ENCODE measurements around the gene PJVK. TPM values are rescaled to one million over a fixed set of nuclear protein-coding genes. Genes with fewer than 3 reads are reported as not detected.

PJVK gene
- total and polyA plus RNA-seq, 2 of the 13 experiments (the other 11 are each of a cell fraction or from before 2014, with no cell fraction given), result 1.2 to 2.6 TPM

DNA sequence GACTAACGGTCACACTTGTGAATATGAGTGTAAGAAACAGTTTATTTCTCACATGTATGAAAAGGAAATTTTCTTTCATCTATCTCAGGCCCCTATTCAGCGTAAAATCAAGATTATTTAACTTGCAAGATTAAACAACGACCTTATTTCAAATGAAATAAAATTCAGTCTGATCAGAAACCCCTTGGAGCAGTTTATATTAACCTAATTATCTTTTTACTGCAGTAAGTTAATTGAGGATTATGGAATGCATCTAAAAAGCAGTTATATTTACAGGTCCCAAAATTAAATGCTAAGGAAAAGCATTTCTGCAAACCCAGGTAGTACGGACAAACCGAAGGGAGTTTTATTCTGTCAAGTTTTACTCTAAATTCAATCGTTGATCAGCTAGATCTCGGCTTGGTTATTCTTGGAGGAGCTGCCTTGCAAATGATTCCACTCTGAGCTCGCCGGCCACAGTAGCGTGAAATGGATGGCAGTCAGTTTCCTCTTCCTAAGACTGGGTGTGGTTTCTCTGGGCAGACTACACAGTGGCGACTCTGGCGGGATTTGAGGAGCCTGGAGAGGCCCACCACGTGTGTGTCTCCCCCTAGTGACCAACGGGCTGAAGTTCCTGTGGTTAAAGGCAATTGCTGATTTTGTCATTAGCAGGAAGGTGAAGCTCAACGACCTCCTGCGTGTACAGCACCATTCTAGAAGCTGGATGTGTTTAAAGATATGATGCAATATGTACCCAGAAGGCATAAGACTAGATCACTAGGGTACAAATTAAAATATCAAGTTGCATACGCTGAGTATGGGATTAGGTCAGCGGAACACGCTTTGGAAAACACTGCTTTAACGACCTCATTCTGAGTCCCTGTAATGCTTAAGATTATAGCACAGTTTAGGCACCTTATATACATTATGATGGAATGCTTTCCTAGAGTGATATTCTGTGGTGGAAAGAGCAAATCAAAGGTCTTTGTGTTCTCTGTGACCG is 36.6 kb upstream of the PJVK start (continued):
- TF ChIP-seq, protein P1, sequence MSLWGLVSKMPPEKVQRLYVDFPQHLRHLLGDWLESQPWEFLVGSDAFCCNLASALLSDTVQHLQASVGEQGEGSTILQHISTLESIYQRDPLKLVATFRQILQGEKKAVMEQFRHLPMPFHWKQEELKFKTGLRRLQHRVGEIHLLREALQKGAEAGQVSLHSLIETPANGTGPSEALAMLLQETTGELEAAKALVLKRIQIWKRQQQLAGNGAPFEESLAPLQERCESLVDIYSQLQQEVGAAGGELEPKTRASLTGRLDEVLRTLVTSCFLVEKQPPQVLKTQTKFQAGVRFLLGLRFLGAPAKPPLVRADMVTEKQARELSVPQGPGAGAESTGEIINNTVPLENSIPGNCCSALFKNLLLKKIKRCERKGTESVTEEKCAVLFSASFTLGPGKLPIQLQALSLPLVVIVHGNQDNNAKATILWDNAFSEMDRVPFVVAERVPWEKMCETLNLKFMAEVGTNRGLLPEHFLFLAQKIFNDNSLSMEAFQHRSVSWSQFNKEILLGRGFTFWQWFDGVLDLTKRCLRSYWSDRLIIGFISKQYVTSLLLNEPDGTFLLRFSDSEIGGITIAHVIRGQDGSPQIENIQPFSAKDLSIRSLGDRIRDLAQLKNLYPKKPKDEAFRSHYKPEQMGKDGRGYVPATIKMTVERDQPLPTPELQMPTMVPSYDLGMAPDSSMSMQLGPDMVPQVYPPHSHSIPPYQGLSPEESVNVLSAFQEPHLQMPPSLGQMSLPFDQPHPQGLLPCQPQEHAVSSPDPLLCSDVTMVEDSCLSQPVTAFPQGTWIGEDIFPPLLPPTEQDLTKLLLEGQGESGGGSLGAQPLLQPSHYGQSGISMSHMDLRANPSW (CRISPR knock-in tag; IDR thresholded peaks at IDR 0.05; ENCODE audit: borderline replicate concordance), result no peak
- TF ChIP-seq ZNF331 (CRISPR knock-in tag; IDR thresholded peaks at IDR 0.05), result peak; percentile 78; the same call in 1 of the 2 replicates
- TF ChIP-seq, protein P2, sequence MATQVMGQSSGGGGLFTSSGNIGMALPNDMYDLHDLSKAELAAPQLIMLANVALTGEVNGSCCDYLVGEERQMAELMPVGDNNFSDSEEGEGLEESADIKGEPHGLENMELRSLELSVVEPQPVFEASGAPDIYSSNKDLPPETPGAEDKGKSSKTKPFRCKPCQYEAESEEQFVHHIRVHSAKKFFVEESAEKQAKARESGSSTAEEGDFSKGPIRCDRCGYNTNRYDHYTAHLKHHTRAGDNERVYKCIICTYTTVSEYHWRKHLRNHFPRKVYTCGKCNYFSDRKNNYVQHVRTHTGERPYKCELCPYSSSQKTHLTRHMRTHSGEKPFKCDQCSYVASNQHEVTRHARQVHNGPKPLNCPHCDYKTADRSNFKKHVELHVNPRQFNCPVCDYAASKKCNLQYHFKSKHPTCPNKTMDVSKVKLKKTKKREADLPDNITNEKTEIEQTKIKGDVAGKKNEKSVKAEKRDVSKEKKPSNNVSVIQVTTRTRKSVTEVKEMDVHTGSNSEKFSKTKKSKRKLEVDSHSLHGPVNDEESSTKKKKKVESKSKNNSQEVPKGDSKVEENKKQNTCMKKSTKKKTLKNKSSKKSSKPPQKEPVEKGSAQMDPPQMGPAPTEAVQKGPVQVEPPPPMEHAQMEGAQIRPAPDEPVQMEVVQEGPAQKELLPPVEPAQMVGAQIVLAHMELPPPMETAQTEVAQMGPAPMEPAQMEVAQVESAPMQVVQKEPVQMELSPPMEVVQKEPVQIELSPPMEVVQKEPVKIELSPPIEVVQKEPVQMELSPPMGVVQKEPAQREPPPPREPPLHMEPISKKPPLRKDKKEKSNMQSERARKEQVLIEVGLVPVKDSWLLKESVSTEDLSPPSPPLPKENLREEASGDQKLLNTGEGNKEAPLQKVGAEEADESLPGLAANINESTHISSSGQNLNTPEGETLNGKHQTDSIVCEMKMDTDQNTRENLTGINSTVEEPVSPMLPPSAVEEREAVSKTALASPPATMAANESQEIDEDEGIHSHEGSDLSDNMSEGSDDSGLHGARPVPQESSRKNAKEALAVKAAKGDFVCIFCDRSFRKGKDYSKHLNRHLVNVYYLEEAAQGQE (IDR thresholded peaks at IDR 0.05; ENCODE audit: borderline replicate concordance in 1 of 2, low read depth in 1 of 2, low read length in 2 of 2), result no peak
- TF ChIP-seq ZNF652 (CRISPR knock-in tag; IDR thresholded peaks at IDR 0.05; ENCODE audit: borderline replicate concordance, low read depth), result no peak
- 0 out of 2 replicates have a peak, but pooled peaks have one; percentile 57 for TF ChIP-seq FOXC1 (CRISPR knock-in tag; IDR thresholded peaks at IDR 0.05; ENCODE audit: borderline replicate concordance)
- TF ChIP-seq, protein P3, sequence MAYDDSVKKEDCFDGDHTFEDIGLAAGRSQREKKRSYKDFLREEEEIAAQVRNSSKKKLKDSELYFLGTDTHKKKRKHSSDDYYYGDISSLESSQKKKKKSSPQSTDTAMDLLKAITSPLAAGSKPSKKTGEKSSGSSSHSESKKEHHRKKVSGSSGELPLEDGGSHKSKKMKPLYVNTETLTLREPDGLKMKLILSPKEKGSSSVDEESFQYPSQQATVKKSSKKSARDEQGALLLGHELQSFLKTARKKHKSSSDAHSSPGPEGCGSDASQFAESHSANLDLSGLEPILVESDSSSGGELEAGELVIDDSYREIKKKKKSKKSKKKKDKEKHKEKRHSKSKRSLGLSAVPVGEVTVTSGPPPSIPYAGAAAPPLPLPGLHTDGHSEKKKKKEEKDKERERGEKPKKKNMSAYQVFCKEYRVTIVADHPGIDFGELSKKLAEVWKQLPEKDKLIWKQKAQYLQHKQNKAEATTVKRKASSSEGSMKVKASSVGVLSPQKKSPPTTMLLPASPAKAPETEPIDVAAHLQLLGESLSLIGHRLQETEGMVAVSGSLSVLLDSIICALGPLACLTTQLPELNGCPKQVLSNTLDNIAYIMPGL (CRISPR knock-in tag; IDR thresholded peaks at IDR 0.05; ENCODE audit: borderline replicate concordance in 1 of 2, low read depth in 1 of 2), result peak; percentile 86 to 98
- no peak for TF ChIP-seq ATF7-NPFF (CRISPR knock-in tag; IDR thresholded peaks at IDR 0.05; ENCODE audit: low read depth)
- peak; percentile 74 for TF ChIP-seq CEBPG (CRISPR knock-in tag; IDR thresholded peaks at IDR 0.05)
- TF ChIP-seq ZNF503 (CRISPR knock-in tag; IDR thresholded peaks at IDR 0.05), result no peak
- TF ChIP-seq TAF15 (IDR thresholded peaks at IDR 0.05; ENCODE audit: low read depth, low read length, poor library complexity, severe bottlenecking), result no peak
- TF ChIP-seq ZNF597 (CRISPR knock-in tag; IDR thresholded peaks at IDR 0.05), result no peak
- no peak for TF ChIP-seq TOE1 (CRISPR knock-in tag; IDR thresholded peaks at IDR 0.05)
- TF ChIP-seq ZNF788 (CRISPR knock-in tag; IDR thresholded peaks at IDR 0.05; ENCODE audit: borderline replicate concordance), result no peak; the same call in 1 of the 2 replicates
- TF ChIP-seq MXI1 (IDR thresholded peaks at IDR 0.05; ENCODE audit: borderline replicate concordance, low read depth, low read length), result peak; percentile 54; the same call in 1 of the 3 replicates
- TF ChIP-seq AGO1 (IDR thresholded peaks at IDR 0.05; ENCODE audit: low read depth, low read length, poor library complexity, severe bottlenecking), result no peak
